Ovary (tissue), 3 donors: ENCODE results near the gene C1QTNF6.

Experiments used
- POLR2A ChIP-seq: fragments of 450-650 bp; IDR thresholded peaks from one replicate; pipeline ENCODE4 v1.6.1; 2017; ENCODE audit warnings: antibody characterized with exemption, mild to moderate bottlenecking, moderate library complexity
- TF ChIP-seq, protein P1 (sequence below), 3 donors: fragments of 450-650 bp in 2 of 3; fragments of 200-600 bp in 1 of 3; IDR thresholded peaks; one replicate each; pipeline versions ENCODE4 v1.5.1 to v1.8.0; 2016 to 2022; ENCODE audit warnings: antibody characterized with exemption in 3 of 3, mild to moderate bottlenecking in 1 of 3
- donor health status: DM: no; HTN: no; CAD: no.

DNA sequence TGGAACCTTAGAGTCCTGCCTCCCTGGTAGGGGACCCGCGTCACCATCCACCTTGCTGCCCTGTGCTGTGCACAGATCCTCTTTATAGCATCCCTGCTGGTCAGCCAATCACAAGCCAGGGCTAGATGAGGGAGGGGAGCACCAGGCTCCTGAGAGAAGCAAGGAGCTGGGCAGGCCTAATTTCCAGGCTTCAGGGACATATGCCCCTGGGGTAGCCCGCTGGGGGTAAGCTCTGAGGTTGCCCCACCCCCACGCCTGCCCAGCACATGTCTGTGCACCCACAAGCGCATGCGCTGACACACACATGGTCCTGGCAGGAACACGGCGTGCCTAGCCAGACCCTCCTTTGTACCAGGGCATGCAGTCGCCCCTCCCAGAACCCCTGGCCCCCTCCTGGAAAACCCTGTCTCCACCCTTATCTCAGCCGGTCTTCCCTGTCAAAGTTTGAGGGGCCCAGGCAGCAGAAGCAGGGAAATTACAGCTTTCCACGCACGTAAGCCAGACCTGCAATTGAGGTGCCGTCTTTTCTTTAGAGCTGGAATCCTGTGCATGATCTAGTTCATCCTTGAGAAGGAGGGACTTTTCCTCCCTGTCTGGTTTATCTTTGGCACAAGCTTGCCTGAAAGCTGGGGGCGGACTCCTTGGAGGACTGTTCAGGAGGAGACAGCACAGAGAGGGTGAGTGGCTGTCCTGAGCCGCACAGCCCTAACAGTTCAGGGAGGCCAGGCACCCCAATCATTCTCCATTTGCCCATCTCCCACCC, 22.2 kb upstream of the C1QTNF6 start:
- no peak for TF ChIP-seq POLR2A
- TF ChIP-seq, protein P1, sequence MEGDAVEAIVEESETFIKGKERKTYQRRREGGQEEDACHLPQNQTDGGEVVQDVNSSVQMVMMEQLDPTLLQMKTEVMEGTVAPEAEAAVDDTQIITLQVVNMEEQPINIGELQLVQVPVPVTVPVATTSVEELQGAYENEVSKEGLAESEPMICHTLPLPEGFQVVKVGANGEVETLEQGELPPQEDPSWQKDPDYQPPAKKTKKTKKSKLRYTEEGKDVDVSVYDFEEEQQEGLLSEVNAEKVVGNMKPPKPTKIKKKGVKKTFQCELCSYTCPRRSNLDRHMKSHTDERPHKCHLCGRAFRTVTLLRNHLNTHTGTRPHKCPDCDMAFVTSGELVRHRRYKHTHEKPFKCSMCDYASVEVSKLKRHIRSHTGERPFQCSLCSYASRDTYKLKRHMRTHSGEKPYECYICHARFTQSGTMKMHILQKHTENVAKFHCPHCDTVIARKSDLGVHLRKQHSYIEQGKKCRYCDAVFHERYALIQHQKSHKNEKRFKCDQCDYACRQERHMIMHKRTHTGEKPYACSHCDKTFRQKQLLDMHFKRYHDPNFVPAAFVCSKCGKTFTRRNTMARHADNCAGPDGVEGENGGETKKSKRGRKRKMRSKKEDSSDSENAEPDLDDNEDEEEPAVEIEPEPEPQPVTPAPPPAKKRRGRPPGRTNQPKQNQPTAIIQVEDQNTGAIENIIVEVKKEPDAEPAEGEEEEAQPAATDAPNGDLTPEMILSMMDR (IDR thresholded peaks at IDR 0.05): no peak
